ENCODE data around the gene ICA1L.

ICA1L gene

DNA sequence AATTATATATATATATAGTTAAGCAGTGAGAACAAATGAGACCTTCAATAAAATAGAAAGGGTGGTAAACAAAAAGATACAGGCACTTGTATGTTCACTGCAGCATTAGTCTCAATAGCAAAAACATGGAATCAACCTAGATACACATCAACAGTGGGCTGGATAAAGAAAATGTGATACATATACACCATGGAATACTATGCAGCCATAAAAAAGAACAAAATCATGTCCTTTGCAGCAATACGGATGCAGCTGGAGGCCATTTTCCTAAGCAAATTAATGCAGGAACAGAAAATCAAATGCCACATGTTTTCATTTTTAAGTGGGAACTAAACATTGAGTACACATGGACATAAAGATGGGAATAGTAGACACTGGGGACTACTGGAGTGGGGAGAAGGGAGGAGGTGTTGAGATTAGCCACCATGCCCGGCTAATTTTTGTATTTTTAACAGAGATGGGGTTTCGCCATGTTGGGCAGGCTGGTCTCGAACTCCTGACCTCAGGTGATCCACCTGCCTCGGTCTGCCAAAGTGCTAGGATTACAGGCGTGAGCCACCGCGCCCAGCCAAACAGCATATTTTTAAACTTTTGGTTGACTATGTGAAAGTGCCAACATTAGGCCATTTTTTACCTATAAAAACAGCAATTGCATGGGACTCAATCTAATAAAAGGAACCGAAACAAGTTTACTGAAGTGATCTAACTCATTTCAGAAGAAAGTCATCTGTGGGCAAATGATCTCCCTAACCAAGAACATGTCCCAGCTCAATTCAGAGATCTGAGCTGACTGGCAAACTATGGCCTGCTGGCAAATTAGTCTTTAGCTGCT is 23.7 kb downstream of the ICA1L start:
- H3K27ac ChIP-seq (ENCODE audit: low read depth, low read length, severe bottlenecking): no peak overlapping the region
- H3K36me3 ChIP-seq (ENCODE audit: control insufficient read depth, insufficient read depth, low read length): no peaks in the 10 kb centered on the region
- H3K4me1 ChIP-seq (ENCODE audit: control insufficient read depth, insufficient read depth, low read length, poor library complexity, severe bottlenecking): no peaks in the 10 kb centered on the region
- no peak overlapping the region for H3K4me3 ChIP-seq (ENCODE audit: extremely low read depth, insufficient read depth, low read length, poor library complexity, severe bottlenecking)
- WGBS, 2 experiments (ENCODE audit: insufficient coverage in 2 of 2): 85 to 94% methylated on average over 4 to 5 of the region's 9 CpGs
- no peaks in the 10 kb centered on the region for H3K9me3 ChIP-seq (ENCODE audit: control insufficient read depth, low read length)

DNA sequence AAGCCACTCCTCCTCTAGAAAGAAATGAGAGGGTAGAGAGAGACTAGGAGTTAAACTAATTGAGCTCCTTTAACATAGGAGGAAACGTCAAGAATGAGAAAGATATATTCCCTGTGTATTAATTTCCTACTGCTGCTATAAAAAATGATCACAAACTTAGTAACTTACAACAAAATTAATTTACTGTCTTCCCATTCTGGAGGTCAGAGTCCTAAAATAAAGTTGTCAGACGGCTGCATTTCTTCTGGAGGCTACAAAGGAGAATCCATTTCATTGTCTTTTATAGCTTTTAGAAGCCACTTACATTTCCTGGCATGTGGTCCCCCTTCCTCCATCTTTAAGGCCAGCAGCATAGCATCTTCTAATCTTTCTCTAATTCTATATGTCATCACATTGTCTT is 26.9 kb downstream of the ICA1L start:
- no peaks in the 10 kb centered on the region for H3K36me3 ChIP-seq (ENCODE audit: control insufficient read depth, insufficient read depth, low read length)
- no peaks in the 10 kb centered on the region for H3K4me1 ChIP-seq (ENCODE audit: control insufficient read depth, insufficient read depth, low read length, poor library complexity, severe bottlenecking)
- H3K9me3 ChIP-seq (ENCODE audit: control insufficient read depth, low read length): no peaks in the 10 kb centered on the region
- no peak overlapping the region for H3K4me3 ChIP-seq (ENCODE audit: extremely low read depth, insufficient read depth, low read length, poor library complexity, severe bottlenecking)
- WGBS, 2 experiments (ENCODE audit: insufficient coverage in 2 of 2): 64 to 75% methylated on average over 1 of the region's 2 CpGs
- H3K27ac ChIP-seq (ENCODE audit: low read depth, low read length, severe bottlenecking): no peak overlapping the region

DNA sequence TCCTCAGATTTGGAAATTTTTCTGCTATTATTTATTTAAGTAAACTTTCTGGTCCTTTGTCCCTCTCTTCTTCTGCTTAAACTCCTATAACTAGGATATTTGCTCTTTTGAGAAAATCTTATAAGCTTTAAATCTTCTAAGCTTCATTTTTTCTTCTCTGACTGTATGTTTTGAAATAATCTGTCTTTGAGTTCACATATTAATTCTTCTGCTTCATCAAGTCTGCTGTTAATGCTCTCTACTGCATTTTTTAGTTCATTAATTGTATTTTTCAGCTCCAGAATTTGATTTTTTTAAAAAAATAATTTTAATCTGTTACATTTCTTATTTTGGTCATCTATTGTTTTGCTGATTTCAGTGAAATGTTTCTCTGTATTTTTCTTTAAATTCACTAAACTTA is 28.9 kb downstream of the ICA1L start:
- Histone ChIP-seq H3K4me3 (ENCODE audit: extremely low read depth, insufficient read depth, low read length, poor library complexity, severe bottlenecking) (no peak overlapping the region), H3K36me3 (ENCODE audit: control insufficient read depth, insufficient read depth, low read length) (no peaks in the 10 kb centered on the region), H3K9me3 (ENCODE audit: control insufficient read depth, low read length) (no peaks in the 10 kb centered on the region), H3K4me1 (ENCODE audit: control insufficient read depth, insufficient read depth, low read length, poor library complexity, severe bottlenecking) (no peaks in the 10 kb centered on the region), H3K27ac (ENCODE audit: low read depth, low read length, severe bottlenecking) (no peak overlapping the region)

DNA sequence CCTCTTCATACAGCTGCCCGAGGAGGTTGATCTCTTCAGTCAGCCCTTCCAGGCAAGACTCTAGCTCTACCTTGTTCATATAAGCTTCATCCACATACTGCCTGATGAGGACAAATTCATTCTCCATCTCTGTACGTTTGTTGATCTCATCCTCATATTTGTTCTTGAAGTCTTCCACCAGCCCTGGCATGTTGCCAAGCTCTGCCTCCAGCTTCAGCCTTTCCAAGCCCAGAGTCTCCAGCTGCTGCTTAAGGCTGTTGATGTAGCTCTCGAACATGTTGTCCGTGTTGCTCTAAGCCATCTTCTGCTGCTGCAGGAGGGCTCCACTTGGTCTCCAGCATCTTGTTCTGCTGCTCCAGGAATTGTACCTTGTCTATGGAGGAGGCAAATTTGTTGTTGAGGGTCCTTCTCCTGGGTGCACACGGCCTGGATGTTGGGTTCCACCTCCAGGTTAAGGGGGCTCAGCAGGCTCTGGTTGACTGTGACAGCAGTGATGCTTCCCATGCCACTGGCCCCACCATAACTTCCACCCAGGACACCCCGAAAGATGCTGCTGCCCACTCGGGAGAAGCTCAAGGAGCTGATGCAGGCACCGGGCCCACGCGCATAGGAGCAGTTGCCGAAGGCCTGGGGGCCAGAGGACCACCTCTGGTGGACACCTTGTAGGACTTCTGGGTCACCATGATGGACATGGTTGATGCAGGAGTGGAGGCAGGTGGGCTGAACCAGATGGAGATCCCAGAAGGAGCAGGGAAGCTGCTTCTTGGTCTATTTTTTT is 30.3 kb downstream of the ICA1L start:
- Histone ChIP-seq H3K27ac (ENCODE audit: low read depth, low read length, severe bottlenecking) (no peak overlapping the region), H3K4me3 (ENCODE audit: extremely low read depth, insufficient read depth, low read length, poor library complexity, severe bottlenecking) (no peak overlapping the region), H3K36me3 (ENCODE audit: control insufficient read depth, insufficient read depth, low read length) (no peaks in the 10 kb centered on the region), H3K9me3 (ENCODE audit: control insufficient read depth, low read length) (no peaks in the 10 kb centered on the region), H3K4me1 (ENCODE audit: control insufficient read depth, insufficient read depth, low read length, poor library complexity, severe bottlenecking) (no peaks in the 10 kb centered on the region)
- WGBS, 2 experiments (ENCODE audit: insufficient coverage in 2 of 2): 92 to 96% methylated on average over 11 of the region's 11 CpGs

DNA sequence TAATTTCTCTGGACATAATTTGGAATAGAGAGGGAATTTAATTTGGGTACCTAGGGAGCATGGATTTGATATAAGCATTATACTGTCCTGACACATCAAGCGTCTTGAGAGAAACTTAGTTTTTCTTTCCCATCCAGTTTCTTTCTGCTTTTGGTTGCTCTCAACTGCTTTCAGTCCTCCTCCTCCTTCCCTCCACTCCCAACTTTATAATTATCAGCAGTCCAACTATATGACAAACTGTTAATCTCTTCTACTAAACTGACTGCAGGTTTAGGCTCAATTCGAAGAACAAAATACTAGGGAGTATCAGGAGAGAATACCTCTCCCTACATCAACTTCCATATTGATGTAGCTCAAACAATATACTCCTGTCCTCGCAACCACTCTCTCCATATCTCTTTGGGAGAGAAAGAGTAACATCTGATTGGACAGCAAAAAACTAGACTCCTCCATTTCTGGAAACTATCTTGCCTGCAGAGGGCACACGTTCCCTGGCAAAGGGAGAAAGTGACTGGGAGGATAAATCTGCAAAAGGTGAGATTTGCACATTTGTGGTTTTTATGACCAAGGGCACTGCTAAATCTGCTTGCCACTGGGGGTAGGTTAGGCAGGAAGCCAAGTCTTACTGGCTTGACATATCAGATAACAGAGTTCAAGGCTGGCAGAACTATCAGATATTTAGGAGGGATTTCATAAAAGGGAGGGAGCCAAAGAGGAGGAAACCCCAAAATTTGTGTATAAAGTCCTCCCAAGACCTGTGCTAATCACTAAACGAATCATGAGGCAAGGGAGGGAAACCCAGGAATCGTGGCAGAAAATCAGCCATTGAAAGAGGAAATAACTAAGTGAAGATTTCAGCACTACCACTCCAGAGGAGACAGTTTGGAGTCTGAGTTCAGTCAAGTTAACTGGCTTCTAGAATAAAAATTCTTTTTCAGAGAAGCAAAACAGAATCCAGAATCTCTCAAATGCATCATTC is 40.0 kb downstream of the ICA1L start:
- 41 to 73% methylated on average over 2 to 3 of the region's 6 CpGs for WGBS, 2 experiments (ENCODE audit: insufficient coverage in 2 of 2)
- no peak overlapping the region for H3K4me3 ChIP-seq (ENCODE audit: extremely low read depth, insufficient read depth, low read length, poor library complexity, severe bottlenecking)
- H3K4me1 ChIP-seq (ENCODE audit: control insufficient read depth, insufficient read depth, low read length, poor library complexity, severe bottlenecking): no peaks in the 10 kb centered on the region
- no peaks in the 10 kb centered on the region for H3K9me3 ChIP-seq (ENCODE audit: control insufficient read depth, low read length)
- H3K27ac ChIP-seq (ENCODE audit: low read depth, low read length, severe bottlenecking): no peak overlapping the region
- no peaks in the 10 kb centered on the region for H3K36me3 ChIP-seq (ENCODE audit: control insufficient read depth, insufficient read depth, low read length)

DNA sequence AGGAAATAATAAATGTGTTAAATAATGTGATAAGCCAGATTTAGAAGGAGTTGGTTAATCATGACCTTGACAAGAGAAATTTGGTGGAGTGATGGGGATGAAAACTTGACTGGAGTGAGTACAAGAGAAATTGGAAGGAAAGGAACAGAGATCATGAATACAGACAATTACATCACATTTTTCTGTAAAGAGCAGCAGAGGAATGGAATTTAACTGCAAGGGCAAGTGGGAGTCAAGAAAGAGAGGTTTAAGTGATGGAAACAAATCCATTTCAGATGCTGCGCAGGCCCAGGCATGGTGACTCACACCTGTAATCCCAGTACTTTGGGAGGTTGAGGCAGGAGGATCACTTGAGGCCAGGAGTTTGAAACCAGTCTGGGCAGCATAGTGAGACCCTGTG is 46.7 kb downstream of the ICA1L start:
- no peaks in the 10 kb centered on the region for H3K4me1 ChIP-seq (ENCODE audit: control insufficient read depth, insufficient read depth, low read length, poor library complexity, severe bottlenecking)
- no peaks in the 10 kb centered on the region for H3K9me3 ChIP-seq (ENCODE audit: control insufficient read depth, low read length)
- no peaks in the 10 kb centered on the region for H3K36me3 ChIP-seq (ENCODE audit: control insufficient read depth, insufficient read depth, low read length)
- H3K4me3 ChIP-seq (ENCODE audit: extremely low read depth, insufficient read depth, low read length, poor library complexity, severe bottlenecking): no peak overlapping the region
- WGBS, 2 experiments (ENCODE audit: insufficient coverage in 2 of 2): 100% methylated on average over 1 of the region's 1 CpG
- no peak overlapping the region for H3K27ac ChIP-seq (ENCODE audit: low read depth, low read length, severe bottlenecking)

DNA sequence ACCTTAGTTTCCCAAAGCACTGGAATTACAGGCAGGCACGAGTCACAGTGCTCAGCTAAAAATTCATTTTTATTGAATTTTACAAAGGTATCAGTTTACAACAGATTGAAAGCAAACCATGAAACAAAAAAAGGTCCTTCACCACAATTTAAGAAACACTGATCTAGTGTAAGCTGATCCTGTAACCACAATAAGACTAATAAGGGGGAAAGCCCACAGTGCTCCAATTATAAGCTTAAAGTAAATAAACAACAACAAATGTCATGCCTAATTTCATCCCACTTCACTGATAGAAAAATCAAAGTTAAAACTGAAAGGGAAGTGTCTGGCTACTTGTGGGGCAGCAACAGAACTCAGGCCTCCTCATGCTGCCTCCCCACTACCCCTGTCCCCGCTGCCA is 49.2 kb downstream of the ICA1L start:
- Histone ChIP-seq H3K4me1 (ENCODE audit: control insufficient read depth, insufficient read depth, low read length, poor library complexity, severe bottlenecking) (no peaks in the 10 kb centered on the region), H3K9me3 (ENCODE audit: control insufficient read depth, low read length) (no peaks in the 10 kb centered on the region), H3K27ac (ENCODE audit: low read depth, low read length, severe bottlenecking) (no peak overlapping the region), H3K36me3 (ENCODE audit: control insufficient read depth, insufficient read depth, low read length) (no peaks in the 10 kb centered on the region), H3K4me3 (ENCODE audit: extremely low read depth, insufficient read depth, low read length, poor library complexity, severe bottlenecking) (no peak overlapping the region)
- 100% methylated on average over 1 of the region's 2 CpGs for WGBS, 2 experiments (ENCODE audit: insufficient coverage in 2 of 2)

DNA sequence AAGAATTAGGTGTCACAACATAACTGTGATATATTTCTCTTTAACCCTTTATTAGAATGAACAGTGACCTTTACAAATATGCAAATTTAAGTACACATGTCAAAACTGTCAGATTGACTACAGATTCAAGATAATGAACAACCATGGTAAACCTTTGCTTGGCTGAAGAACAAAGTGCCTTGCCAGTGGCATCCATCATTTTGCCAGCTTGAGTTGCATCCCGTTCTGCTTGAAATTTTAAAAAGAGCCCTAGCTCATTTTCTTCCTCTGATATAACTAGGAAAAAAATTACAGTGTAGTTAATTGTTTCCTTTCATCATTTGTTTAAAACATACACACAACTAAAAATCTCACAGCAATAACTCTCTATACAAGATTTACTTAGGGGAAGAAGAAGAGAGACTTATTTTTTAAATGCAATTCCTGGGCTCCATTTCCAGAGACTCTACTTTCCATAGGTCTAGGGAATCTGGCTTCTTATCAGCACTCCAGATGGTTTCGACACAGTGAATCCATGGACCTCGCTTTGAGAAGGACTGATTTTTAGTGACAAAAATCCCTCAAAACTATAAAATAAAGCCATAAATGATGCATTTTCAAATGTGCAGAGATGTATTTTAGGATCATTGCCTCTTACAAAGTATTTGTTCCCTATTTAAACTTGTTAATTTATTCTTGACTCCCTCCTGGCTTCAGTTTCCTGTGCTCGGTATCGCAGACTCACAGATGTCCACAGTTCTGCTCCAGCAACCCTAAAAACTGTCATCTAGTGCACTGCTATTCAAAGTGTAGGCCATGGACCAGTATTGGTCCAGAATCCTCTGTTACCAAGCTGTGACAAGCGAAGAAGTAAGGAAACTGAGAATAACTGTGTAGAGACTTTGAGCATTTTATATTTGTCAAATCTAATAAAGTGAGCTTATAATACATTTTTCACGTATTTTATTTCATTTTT is 50.1 kb downstream of the ICA1L start:
- 93 to 96% methylated on average over 2 to 3 of the region's 7 CpGs for WGBS, 2 experiments (ENCODE audit: insufficient coverage in 2 of 2)
- no peaks in the 10 kb centered on the region for H3K9me3 ChIP-seq (ENCODE audit: control insufficient read depth, low read length)
- no peaks in the 10 kb centered on the region for H3K4me1 ChIP-seq (ENCODE audit: control insufficient read depth, insufficient read depth, low read length, poor library complexity, severe bottlenecking)
- H3K27ac ChIP-seq (ENCODE audit: low read depth, low read length, severe bottlenecking): no peak overlapping the region
- H3K36me3 ChIP-seq (ENCODE audit: control insufficient read depth, insufficient read depth, low read length): no peaks in the 10 kb centered on the region
- H3K4me3 ChIP-seq (ENCODE audit: extremely low read depth, insufficient read depth, low read length, poor library complexity, severe bottlenecking): no peak overlapping the region

DNA sequence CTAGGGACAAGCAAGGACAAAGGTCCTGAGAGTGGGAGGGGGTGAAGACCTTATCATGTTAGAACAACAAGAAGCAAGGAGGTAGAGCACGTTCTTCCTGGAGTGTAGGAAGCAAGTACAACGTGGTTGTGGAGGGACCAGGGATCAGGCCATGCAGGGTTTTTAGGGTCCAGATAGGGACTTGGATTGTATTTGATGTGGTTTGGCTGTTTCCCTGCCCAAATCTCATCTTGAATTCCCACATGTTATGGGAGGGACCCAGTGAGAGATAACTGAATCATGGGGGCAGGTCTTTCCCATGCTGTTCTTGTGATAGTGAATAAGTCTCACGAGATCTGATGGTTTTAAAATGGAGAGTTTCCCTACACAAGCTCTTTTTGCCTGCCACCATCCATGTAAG is 53.2 kb downstream of the ICA1L start:
- Histone ChIP-seq H3K9me3 (ENCODE audit: control insufficient read depth, low read length) (no peaks in the 10 kb centered on the region), H3K36me3 (ENCODE audit: control insufficient read depth, insufficient read depth, low read length) (no peaks in the 10 kb centered on the region), H3K4me1 (ENCODE audit: control insufficient read depth, insufficient read depth, low read length, poor library complexity, severe bottlenecking) (no peaks in the 10 kb centered on the region), H3K27ac (ENCODE audit: low read depth, low read length, severe bottlenecking) (no peak overlapping the region), H3K4me3 (ENCODE audit: extremely low read depth, insufficient read depth, low read length, poor library complexity, severe bottlenecking) (no peak overlapping the region)
- WGBS, 2 experiments (ENCODE audit: insufficient coverage in 2 of 2): 79 to 89% methylated on average over 2 of the region's 3 CpGs

DNA sequence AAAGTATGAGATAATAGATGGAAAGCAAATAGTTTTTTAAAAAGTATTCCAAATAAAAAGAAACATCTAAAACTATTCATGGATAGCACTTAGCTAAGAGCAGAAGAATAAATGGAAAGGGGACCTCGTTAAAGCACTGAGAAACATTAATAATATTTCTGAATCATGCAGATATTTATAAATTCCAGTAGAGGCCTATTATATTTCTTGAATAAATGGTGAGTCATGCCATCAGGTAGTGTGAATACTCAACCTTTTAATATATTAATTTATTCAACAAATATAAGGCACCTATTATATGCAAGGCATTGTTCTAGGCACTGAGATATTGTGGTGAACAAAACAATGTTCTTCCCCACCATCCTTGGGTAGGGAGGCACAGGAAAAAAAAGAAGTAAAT is 53.8 kb downstream of the ICA1L start:
- no peaks in the 10 kb centered on the region for H3K4me1 ChIP-seq (ENCODE audit: control insufficient read depth, insufficient read depth, low read length, poor library complexity, severe bottlenecking)
- no CpG with 5 or more reads among the region's 1 CpG for WGBS, 2 experiments (ENCODE audit: insufficient coverage in 2 of 2)
- no peaks in the 10 kb centered on the region for H3K9me3 ChIP-seq (ENCODE audit: control insufficient read depth, low read length)
- no peaks in the 10 kb centered on the region for H3K36me3 ChIP-seq (ENCODE audit: control insufficient read depth, insufficient read depth, low read length)
- no peak overlapping the region for H3K27ac ChIP-seq (ENCODE audit: low read depth, low read length, severe bottlenecking)
- no peak overlapping the region for H3K4me3 ChIP-seq (ENCODE audit: extremely low read depth, insufficient read depth, low read length, poor library complexity, severe bottlenecking)

Measured in mesodermal cell (in vitro differentiated cells).